B cell (primary cell): Measurements from ENCODE around the gene OTX2.

Experiments used
- CTCF ChIP-seq: fragments of 200-600 bp; IDR thresholded peaks from one replicate; pipeline ENCODE4 v1.8.0; 2022; ENCODE audit warnings: antibody characterized with exemption, mild to moderate bottlenecking
- EZH2 ChIP-seq: IDR thresholded peaks from 2 replicates; pipeline ENCODE4 v1.6.1; 2012; ENCODE audit warnings: borderline replicate concordance, low read depth, mild to moderate bottlenecking, moderate library complexity, low read length; ENCODE audit not compliant: insufficient read depth, poor library complexity, severe bottlenecking

- TF ChIP-seq CTCF = no peak
- no peak for TF ChIP-seq EZH2
These were observed 27.6 kb downstream of the OTX2 start for GRCh38 chr14:56782711-56783110.
